GM10266 (cell line): ENCODE measurements around the gene SLC26A9.
A peak's percentile ranks its signal among the peaks of the same experiment; 100 is the strongest.

Source experiments
- DNase-seq: peaks from one replicate; pipeline ENCODE4 v3.0.0; 2012; ENCODE audit errors: extremely low spot score
- TF ChIP-seq, protein P1 (sequence below): IDR thresholded peaks from 2 replicates; pipeline ENCODE4 v1.5.1; 2012; ENCODE audit warnings: mild to moderate bottlenecking, low read depth; ENCODE audit not compliant: control insufficient read depth, insufficient read depth; ENCODE audit errors: missing control alignments

SLC26A9 gene

DNA sequence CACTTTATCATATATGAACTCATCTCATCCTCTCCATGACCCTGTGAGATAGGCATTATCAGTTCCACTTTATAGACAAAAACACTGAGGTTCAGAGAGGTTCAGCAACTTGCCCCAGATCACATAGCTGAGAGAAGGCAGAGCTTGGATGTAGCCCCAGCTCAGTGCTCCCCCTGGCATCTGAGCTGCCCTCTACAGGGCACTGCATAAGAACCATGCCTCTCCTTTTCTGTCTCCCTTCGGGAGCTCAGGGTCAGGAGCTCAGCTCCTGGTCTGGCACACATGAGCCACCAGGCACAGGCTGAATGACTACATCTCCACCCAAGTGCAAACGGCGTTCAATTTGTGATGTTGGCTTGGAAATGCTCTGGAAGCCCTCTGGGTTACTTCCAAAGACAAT lies 43.0 kb upstream of the SLC26A9 start:
- DNase-seq = no peak
- TF ChIP-seq, protein P1, sequence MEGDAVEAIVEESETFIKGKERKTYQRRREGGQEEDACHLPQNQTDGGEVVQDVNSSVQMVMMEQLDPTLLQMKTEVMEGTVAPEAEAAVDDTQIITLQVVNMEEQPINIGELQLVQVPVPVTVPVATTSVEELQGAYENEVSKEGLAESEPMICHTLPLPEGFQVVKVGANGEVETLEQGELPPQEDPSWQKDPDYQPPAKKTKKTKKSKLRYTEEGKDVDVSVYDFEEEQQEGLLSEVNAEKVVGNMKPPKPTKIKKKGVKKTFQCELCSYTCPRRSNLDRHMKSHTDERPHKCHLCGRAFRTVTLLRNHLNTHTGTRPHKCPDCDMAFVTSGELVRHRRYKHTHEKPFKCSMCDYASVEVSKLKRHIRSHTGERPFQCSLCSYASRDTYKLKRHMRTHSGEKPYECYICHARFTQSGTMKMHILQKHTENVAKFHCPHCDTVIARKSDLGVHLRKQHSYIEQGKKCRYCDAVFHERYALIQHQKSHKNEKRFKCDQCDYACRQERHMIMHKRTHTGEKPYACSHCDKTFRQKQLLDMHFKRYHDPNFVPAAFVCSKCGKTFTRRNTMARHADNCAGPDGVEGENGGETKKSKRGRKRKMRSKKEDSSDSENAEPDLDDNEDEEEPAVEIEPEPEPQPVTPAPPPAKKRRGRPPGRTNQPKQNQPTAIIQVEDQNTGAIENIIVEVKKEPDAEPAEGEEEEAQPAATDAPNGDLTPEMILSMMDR = no peak

DNA sequence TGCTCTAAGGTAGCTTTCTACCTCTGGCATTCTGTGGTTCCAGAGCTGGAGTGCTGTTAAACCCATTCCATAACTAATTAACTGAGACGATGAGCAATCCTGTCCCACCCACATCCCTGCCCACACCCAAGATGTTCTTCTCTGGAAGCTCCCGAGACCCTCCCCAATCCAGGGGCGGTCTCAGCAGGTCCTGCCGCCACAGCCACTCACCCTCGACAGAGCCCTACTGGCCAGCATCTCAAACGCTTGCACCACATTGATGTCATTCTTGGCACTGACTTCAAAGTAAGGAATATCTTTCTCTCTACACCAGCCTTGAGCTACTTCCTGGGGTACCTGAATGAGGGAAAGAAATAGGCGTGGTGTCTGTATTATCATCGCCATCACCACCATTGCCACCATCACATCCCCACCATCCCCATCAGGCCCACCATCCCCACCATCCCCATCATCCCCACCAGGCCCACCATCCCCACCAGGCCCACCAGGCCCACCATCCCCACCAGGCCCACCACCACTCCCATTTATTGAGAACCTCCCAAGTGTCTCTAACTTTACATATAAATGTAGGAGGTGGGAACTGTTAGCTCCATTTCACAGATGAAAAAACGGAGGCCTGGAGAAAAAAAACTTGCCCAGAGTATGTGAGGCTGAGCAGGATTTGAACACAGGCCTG lies 42.2 kb upstream of the SLC26A9 start:
- TF ChIP-seq, protein P1 = no peak
- no peak for DNase-seq

DNA sequence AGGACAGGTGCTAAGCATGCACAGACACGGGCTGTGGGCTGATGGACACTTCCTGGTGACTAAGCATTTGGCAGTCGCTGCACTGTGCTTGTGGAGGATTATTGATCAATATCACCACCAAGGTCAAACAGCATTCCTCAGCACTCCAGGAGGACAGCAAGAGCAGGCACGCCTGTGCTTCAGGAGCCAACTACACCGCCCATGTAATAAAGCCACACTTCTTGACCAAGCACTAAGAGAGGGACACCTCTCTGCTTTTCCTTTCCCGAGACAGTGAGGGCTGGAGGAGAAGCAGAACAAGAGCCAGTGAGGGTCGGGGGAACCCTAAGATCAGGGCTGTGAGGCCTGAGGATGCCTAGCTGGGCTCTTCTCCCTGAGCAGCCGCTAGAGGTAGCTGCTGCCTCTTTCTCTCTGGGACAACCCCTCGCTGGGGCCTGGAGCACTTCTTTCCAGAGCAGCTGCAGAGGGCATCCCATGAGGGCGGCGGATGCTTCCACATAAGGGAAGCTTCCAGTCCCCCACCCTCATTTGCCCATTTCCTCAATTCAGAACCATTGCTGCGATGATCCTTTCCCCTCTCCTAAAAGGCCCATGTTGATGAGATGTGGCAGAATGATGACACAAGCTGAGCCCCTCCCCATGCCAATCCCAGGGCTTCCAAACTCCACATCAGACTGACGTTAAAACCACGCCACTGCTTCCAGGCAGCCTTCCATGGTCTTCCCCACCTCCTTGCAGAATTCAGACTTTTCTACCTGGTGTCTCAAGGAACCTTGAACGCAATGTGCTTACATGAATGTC lies 40.9 kb upstream of the SLC26A9 start:
- peak; percentile 74 for DNase-seq
- TF ChIP-seq, protein P1 = peak; percentile 76

DNA sequence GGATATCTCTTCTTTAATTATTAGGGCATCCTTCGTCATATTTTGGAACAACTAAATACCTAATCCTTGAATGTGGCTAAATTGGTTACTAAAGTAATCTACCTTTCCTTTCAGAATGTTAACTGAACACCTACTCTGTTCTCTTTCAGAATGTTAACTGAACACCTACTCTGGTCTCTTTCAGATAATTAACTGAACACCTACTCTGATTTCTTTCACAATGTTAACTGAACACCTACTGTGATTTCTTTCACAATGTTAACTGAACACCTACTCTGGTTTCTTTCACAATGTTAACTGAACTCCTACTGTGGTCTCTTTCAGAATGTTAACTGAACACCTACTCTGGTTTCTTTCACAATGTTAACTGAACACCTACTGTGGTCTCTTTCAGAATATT lies 38.0 kb upstream of the SLC26A9 start:
- TF ChIP-seq, protein P1 = no peak
- no peak for DNase-seq

DNA sequence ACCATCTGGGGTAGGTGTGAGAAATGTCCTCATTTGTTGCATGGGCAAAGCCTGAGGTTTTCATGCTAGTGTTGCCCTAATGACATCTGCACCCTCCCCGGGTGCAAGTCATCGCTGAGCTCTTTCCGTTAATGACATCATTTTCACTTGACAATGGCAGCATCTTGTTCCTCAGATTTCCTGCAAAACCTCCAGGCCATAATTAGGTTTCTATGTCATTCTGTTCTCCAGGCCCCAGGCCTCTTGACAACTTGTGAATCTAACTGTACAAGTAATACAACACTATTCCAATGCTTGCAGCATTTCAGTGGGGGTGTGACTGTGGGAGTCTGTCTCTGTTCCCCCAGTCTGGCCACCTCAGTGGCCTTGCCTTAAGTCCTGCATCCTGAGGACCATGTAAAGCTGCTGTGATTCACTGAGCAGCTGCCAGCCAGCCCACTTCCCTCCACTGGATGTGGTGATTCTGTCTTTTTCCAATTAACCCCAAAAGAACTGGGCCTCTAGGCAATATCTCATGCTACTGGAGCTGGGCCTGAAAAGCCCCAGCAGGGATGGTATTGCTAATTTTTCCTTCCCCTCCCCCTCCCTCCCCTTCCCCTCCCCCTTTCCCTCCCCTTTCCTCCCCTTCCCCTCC lies 37.1 kb upstream of the SLC26A9 start:
- TF ChIP-seq, protein P1 = no peak
- no peak for DNase-seq

DNA sequence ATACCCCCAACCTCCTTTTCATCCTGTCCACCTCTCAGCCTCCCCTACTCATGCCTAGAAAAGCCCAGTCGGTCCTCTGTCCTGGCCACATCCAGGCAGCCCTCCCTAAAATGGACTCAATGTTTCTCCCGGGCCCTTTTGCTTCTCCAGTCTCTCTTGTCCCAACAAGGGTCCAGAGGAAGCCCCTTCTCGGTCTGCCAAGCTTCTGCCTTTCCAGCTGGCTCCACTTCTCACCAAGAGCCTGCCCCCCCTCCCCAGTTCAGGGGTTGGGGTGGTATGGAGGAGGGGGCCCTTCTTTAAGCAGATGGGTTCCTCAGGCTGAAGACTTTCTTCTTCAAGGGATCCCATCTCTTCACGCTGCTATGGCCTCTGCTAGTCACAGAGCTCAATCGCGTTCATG lies 36.0 kb upstream of the SLC26A9 start:
- no peak for DNase-seq
- TF ChIP-seq, protein P1 = no peak
